ENCODE measurements around the gene MED4.

DNA sequence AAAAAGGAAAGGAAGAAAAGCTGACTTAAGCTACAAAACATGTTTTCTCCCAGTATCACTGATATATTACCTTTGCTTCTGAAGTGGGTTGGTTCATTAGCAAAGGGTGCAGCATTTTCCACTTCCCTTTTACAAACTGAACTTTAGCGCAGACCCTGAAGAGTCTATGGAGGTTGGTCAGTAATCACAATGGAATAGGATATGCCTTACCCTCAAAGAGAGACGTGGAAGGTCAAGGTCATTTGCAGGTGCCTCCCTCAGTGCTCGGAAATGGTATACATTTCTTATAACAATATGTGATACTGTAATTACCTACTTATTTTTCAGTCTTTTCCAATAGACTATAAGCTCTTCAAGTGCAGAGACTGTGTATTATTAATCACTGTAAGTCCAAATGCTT, 21.9 kb upstream of the MED4 start:
- no peak for TF ChIP-seq POLR2A (IDR thresholded peaks at IDR 0.05; ENCODE audit: low read length)
- TF ChIP-seq GATA1 (IDR thresholded peaks at IDR 0.05; ENCODE audit: low read depth, low read length) = no peak

All from erythroblast (primary cell).